Left colon (tissue), 2 donors: Measurements from ENCODE around the gene DEFB108B. TPM values are rescaled to one million over a fixed set of nuclear protein-coding genes. Genes with fewer than 3 reads are reported as not detected.
A peak's percentile ranks its signal among the peaks of the same experiment; 100 is the strongest.
"Not testable (repeated sequence)": the region's sequence is repeated elsewhere in the genome, so short reads cannot be mapped to it uniquely, and the experiment has no call there.

Experiments used
- ATAC-seq: fragments of 200-7000 bp; cut with Tn5 transposase; one replicate; pipeline ENCODE4 v1.9.1; 2020; ENCODE audit warnings: mild to moderate bottlenecking, moderate library complexity
- DNase-seq, 2 donors: peaks; one replicate each; pipeline ENCODE4 v3.0.0-alpha.2; 2020
- intact Hi-C, 2 donors: fragments of 100-400 bp; cut with DNase I in 1 of 2; cut with micrococcal nuclease in 1 of 2; formaldehyde crosslinking; loops; one replicate each; pipeline versions ENCODE4 v1.11.2 to v1.14.0; 2022; cut with DNase I, micrococcal nuclease
- long read RNA-seq: library from polyadenylated mRNA; unstranded; transcript quantifications from one replicate; pipeline ENCODE4 v2.0.0, GENCODE V29; 2021
- total RNA-seq, 2 donors: library from RNA; stranded (reverse); fragmentation: NEBNext Ultra II Directional; extraction: Animal tissue kit (Norgen Biotek cat#: 25700); gene quantifications; one replicate each; pipeline ENCODE4 v1.2.1, GENCODE V29; 2021
- donor health status: DM: no; HTN: no; CAD: no.
- donor health status: DM: yes; HTN: yes; CAD: no.

The DEFB108B gene, protein sequence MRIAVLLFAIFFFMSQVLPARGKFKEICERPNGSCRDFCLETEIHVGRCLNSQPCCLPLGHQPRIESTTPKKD
- total RNA-seq: not detected
- long read RNA-seq: 0 reads

GRCh38 chr11:71832811-71833210 lies at the start of gene DEFB108B:
Gene DEFB108B (plus strand): TSS chr11:71833200. CDS start chr11:71833200, 0 bp downstream.
- ATAC-seq, intact Hi-C loops, DNase-seq: not testable (repeated sequence)

- ATAC-seq: peak; percentile 38
- intact Hi-C loops, DNase-seq: not testable (repeated sequence)
These were observed 46.7 kb upstream of the DEFB108B start for GRCh38 chr11:71786114-71786847.

GRCh38 chr11:71786848-71787097 lies 46.2 kb upstream of the DEFB108B start:
- DNase-seq (peak in 1 of 2 donors; percentile 100), ATAC-seq (peak; percentile 94)
- intact Hi-C loops: not testable (repeated sequence)

DNA sequence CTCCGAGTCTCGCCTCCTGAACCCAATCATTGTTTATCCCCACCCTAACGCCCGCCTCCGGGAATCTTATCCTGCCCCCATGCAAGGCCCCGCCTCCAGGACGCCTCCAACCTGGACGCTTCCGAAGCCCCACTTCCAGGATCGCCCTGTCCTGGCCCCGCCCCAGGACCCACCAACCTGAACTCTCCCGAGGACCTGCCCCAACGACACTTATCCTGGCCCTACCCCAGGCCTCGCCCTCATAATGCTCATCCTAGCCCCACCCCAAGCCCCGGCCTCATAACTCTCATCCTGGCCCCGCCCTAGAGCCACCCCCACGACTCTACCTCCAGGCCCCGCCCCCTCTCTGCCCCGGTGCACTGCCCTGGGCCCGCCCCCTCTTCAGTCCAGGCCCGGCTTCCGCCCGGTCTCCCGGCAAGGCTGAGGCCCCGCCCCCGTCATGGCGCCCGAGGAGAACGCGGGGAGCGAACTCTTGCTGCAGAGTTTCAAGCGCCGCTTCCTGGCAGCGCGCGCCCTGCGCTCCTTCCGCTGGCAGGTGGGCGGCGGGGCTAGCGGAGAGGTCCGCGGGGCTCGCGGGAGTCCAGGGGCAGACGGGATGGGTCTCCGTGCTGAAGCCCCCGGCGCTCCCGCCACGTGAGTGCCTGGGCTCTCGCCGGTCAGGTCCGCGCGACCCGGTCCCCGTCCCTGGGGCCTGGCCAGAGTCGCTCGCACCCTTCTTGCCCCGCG lies 45.7 kb upstream of the DEFB108B start:
- DNase-seq: peak; percentile 99 to 100
- peak; percentile 94 for ATAC-seq
- intact Hi-C loops: no loop called here

GRCh38 chr11:71787824-71788454 lies 45.1 kb upstream of the DEFB108B start:
- ATAC-seq, DNase-seq, intact Hi-C loops: not testable (repeated sequence)

DNA sequence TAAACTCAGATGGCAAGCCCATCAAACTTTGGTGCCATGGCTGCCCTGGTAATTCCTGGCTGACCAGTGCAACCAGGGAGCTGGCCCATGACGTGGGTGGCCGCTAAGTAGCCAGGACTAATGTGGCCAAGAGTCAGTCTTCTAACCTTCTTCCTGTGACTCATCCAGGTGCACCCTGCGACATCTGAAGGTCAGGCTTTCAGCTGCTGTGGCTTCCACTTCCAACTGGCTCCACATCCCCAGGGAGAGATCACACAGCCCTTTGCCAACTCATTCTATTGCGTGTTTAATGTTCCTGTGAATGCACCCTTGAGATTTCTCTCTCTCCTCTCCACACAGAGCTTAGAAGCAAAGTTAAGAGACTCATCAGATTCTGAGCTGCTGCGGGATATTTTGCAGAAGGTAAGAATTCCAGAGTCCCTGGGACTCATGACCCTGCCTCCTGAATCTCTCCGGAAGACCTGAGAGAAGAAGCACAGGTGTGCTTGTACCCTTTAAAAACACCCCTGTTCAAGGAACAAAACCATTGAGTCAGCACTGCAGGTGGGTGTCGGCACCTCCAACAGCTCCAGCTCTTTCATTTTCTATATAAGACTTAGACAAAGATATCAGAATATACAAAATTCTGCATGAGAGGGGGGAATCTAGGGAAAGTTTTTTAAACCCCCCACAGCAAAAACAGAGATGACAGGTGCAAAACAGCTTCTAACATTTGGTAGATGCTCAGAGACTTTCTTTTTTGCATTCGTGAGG lies 43.4 kb upstream of the DEFB108B start:
- ATAC-seq, intact Hi-C loops, DNase-seq: not testable (repeated sequence)

DNA sequence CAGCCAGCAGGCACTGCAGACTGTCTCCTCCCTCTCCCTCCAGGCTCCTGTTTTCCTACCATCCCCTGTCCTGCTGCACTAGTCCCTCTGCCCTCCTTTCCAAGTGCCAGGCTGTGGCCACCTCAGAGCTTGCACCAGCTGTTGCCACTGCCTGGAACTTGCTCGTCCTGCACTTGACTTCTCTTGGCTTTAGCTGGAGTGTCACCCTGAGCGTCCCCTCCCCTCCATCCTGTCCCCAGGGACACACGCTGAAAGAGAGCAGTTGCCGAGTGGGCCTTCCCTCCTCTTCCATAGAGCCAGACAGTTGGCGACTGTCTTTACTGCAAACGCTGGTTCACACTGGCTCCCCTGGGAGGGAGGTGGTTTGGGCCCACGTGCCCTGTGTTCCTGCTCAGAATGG lies 41.9 kb upstream of the DEFB108B start:
- intact Hi-C loops, ATAC-seq, DNase-seq: not testable (repeated sequence)

DNA sequence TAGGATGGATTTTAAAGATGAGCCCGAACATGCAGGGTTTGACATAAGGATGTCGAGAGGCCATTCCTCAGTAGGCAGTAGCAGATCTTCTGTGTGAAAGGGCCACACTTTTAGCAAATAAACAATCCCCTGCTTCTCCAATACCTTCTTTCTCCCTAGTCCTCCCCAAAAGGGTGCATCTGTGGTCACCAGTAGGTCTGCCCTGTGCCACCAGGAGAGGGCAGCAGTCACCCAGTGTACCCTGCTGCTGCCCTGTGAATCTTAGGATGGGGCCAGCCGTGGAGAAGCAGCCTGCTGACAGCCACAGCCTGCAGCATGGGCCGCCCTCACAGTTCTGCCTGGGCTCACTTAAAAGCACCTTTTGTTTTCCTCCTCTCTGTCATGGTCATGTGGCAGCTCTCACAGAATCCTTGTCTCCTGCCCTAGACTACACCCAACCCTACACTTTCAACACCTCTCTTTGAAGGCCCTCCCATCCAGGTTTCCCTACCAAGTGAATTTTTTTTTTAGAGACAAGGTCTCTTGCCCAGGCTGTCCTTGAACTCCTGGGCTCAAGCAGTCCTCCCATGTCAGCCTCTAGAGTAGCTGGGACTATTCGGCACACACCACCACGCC lies 40.3 kb upstream of the DEFB108B start:
- ATAC-seq, intact Hi-C loops: not testable (repeated sequence)
- DNase-seq: peak in 1 of 2 donors; percentile 60

DNA sequence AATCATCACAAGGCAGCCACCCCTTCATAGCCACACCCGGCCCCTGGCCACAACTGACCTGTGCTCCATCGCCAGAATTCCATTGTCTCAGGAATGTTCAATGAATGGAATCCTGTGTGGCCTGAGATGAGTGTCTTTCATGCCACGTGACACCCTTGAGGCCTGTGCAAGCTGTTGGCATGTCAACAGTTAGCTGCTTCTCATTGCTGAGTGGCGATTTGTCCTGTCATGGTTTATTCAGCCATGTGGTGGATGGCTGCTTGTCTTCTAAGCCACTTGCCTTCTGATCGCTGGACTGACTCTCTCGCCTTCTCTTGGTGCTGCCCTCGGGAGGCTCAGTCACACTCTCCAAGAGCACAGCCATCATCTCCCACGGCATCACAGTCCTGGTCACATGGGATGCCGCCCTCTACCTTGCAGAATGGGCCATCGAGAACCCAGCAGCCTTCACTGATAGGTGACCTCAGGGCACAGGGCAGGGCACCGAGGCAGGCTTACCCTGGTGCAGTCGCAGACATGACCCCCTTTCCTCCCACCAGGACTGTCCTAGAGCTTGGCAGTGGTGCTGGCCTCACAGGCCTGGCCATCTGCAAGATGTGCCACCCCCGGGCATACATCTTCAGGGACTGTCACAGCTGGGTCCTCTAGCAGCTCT lies 38.5 kb upstream of the DEFB108B start:
- intact Hi-C loops, DNase-seq: not testable (repeated sequence)

DNA sequence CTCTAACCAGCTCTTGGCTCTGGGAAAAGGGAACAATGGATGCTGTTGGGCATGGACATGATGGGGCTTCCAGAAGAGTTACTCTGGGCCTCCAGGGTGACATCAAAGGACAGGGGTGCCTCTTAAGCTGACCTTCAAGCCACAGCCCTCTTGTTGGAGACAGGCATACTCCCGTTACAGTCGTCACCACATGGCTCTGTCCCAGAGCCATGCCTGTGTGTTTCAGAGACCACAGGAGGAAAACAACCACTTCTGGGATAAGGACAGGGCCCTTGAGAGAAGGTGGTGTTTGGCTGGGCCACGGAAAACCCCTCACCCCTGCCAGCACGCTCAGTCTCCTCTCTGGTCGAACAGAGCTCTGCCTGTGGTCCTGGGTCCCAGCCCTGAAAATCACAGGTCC lies 37.8 kb upstream of the DEFB108B start:
- ATAC-seq, DNase-seq, intact Hi-C loops: not testable (repeated sequence)

More for the DNA sequence above, 38.5 kb upstream of the DEFB108B start:
- not testable (repeated sequence) for ATAC-seq

GRCh38 chr11:71796016-71796415 lies 37.0 kb upstream of the DEFB108B start:
- DNase-seq, intact Hi-C loops, ATAC-seq: not testable (repeated sequence)

GRCh38 chr11:71796781-71797180 lies 36.2 kb upstream of the DEFB108B start:
- ATAC-seq, DNase-seq, intact Hi-C loops: not testable (repeated sequence)

- ATAC-seq, intact Hi-C loops, DNase-seq: not testable (repeated sequence)
These were observed 33.4 kb upstream of the DEFB108B start for GRCh38 chr11:71799556-71800128.

DNA sequence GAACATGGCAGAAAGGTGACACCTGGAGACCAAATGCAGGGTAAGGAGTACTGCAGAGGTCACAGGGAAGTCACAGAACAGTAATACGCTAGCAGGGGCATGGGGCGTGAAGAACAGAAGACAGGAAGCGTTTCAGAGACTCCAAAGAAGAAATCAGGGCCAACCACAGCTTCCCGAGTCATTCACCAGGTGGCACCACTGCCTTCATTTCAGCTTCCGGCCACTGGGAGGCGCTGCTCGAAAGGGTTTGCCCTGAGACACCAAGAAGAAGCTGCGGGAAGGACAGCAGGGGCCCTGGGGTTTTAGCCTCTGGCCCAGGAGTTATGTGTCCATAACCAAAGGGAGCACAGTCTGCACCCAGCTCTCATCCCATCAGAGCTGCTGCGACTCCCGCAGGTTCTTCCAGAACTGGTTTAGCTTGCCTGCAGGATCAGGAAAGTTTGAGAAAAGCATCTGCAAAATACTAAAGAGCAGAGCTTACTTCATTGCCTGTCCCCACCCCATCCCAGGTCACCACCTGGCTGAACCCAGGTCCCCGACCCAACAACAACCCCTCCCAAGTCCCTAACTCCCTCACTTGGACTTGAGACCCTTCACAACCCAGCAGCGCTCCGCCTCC lies 32.6 kb upstream of the DEFB108B start:
- ATAC-seq, intact Hi-C loops: not testable (repeated sequence)
- DNase-seq: peak in 1 of 2 donors; percentile 88

- intact Hi-C loops, ATAC-seq, DNase-seq: not testable (repeated sequence)
These were observed 32.0 kb upstream of the DEFB108B start for GRCh38 chr11:71801026-71801425.

DNA sequence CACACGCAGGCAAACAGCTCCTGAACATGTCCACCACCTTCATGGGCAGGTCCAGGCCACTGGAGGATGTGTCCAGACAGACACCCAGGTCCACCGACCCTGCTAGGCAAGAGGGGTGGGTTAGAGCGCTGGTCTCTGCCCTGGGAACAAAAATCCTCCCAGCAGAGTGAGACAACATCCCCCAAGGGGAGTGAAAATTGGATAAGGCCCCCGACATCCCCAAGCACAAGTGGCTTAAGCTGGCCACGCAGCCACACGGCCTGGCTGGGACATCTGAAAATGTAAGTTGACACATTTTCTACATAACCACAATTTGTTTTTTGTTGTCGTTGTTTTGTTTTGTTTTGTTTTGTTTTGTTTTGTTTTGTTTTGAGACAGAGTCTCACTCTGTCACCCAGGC lies 30.1 kb upstream of the DEFB108B start:
- DNase-seq, intact Hi-C loops, ATAC-seq: not testable (repeated sequence)
